ENCODE measurements around the gene TSSK3.
"Not testable (repeated sequence)": the region's sequence is repeated elsewhere in the genome, so short reads cannot be mapped to it uniquely, and the experiment has no call there.

Gene TSSK3

DNA sequence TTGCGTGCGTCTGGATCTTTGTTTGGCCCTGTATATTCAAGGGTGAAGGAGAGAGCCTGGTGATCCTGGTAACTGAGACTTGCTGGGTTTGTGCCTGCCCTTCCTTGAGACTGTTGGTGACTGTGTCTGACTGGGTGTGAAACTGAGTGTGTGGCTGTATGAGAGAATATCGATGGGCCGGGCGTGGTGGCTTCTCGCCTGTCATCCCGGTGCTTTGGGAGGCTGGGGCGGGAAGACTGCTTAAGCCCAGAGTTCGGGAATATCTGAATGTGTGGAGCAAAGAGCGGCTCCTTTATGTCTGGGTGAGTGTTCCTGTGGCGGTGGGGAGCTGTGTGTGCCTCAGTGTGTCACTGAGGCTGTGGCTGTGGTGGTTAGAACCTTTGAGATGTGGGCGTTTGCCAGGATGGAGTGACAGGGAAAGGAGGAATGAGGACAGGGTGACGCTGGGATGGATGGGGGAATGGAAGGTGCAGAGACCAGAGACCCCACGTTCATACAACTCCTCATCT, 23.6 kb upstream of the TSSK3 start:
- DNase-seq (ENCODE audit: low read depth in 2 of 2): no peak

DNA sequence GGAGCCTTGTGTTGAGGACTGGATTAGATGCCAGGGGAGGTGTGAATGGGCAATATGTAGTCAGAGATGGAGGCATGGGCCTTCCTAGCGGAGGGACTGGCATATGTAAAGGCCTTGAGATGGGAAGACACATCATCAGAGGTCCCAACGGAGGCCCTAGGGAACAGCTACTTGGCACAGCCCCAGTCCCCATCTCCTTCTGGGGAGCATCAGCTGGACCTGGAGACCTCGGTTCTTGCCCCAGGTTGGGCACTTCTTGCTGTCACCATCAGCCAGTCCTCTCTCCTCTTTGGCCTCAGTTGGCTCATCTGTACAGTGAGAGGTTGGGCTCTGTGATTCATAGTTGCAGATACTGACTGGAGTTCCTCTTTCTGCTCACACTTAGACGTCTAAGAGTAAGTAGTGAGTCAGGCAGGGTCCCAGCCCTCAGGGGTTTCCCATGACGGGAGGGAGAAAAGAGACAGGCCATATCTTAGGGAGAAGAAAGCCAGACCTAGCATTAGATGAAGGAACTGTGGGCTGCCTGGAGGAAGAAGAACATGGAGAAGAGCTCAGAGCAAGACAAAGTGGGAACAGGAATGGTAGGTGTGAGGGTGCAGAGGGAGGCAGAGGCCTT, 22.9 kb upstream of the TSSK3 start:
- no peak for DNase-seq (ENCODE audit: low read depth in 2 of 2)

DNA sequence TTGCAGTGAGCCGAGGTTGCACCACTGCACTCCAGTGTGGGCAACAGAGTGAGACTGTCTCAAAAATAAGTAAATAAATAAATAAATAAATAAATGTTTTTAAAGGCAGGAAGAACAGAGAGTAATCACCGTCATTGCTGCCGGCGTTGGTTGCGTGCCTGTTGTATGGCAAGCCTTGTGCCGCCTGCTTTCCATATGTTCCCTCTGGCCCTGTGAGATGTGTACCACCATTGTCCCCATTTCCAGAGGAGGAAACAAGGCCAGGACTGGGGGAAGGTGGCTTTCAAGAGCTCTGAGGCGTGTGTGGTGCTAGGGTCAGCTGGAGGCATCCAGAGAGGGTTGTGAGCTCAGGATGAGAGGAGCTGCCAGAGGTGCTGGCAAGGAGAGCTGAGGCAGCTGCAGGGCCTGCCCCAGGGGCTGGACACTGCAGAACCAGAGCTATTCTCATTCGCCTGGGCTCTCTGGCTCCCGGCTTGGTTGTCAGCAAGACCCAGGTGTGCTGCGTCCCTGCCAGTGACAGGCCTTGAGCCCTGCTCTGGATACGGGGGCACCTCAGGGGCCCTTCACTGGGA, 21.1 kb upstream of the TSSK3 start:
- no peak for DNase-seq (ENCODE audit: low read depth in 2 of 2)

GRCh38 chr1:32341971-32342370, 20.4 kb upstream of the TSSK3 start:
- DNase-seq (ENCODE audit: low read depth in 2 of 2): no peak

- DNase-seq (ENCODE audit: low read depth in 2 of 2): no peak
These were observed 19.6 kb upstream of the TSSK3 start for GRCh38 chr1:32342704-32343103.

GRCh38 chr1:32345289-32345827, 17.0 kb upstream of the TSSK3 start:
- no peak for DNase-seq (ENCODE audit: low read depth in 2 of 2)

- no peak for DNase-seq (ENCODE audit: low read depth in 2 of 2)
These were observed 15.7 kb upstream of the TSSK3 start for GRCh38 chr1:32346532-32347157.

DNA sequence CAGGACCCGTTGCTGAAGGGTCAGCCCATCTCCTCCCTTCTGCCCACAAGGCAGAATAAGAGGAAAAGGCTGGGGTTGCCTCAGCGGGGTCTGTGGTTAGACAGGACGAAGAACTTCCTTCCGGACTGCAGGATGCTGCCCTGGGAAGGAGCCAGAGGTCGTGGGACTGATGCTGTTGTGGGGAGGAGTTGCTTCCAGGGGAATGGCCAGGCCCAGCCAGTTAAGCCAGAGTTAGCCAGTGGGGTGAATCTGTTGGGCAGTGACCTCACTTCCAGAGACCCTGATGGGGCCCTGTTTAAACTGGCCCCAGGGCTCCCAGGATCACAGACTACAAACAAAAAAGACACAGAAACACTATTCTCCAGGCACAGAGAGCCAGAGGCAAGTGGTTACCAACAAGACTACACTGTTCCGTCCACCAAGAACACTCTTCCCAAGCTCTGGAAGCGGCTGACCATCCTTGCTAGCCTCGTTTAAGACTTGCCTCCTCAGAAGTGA, 13.1 kb upstream of the TSSK3 start:
- DNase-seq (ENCODE audit: low read depth in 2 of 2): no peak

DNA sequence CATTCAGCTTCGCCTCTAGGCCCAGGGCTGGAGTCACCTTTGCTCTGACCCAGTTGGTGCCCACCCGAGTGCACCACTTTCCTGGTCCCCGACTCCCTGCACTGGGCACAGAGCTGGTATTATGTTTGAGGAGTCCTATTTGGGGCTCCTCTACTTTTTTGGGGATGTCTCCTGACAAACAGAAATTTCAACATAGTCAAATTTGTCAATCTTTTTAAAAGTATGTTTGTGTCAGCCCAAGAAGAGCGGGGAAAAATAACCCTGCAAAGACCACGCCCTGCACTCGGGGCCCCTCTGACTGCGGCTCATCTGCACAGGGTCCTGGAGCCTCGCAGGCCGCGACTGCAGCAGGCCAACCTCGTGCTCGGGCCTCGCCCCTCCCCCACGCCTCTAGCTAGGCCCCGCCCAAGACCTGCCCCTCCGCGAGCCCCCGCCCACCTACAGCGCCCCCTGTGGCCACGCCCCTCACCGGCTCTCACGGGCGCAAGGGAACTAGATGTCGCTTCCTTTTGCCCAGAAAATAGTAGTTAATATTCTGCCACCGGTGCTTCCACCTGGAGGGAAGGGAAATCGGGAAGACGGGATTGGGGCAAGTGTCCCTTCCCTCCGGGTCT, 11.4 kb upstream of the TSSK3 start:
- DNase-seq (ENCODE audit: low read depth in 2 of 2): peak in 1 of 2 donors; percentile 55

- peak; percentile 75 to 81 for DNase-seq (ENCODE audit: low read depth in 2 of 2)
These were observed 10.7 kb upstream of the TSSK3 start for GRCh38 chr1:32351399-32352238.

- no peak for DNase-seq (ENCODE audit: low read depth in 2 of 2)
These were observed 10.0 kb upstream of the TSSK3 start for GRCh38 chr1:32352239-32352745.

DNA sequence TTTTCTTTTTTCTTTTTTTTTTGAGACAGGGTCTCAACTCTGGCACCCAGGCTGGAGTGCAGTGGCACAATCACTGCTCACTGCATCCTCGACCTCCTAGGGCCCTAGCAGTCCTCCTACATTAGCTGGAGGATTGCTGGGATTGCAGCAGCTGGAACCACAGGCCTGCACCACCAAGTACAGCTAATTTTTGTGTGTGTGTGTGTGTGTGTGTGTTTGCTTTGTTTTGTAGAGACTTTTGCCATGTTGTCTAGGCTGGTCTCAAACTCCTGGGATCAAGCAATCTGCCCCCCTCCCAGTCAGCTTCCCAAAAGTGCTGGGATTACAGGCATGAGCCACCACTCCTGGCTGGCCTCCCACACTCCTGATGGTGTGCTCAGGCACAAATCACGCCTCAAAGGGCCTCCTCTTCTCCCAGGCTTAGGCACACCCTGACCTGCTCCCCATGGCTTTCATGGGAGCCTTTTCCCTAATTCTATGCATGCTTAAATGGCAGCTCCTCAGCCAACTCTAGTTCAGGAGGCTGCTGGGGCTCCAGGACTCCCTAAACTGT, 9.4 kb upstream of the TSSK3 start:
- DNase-seq (ENCODE audit: low read depth in 2 of 2): no peak

- no peak for DNase-seq (ENCODE audit: low read depth in 2 of 2)
These were observed 8.9 kb upstream of the TSSK3 start for GRCh38 chr1:32353431-32353830.

DNA sequence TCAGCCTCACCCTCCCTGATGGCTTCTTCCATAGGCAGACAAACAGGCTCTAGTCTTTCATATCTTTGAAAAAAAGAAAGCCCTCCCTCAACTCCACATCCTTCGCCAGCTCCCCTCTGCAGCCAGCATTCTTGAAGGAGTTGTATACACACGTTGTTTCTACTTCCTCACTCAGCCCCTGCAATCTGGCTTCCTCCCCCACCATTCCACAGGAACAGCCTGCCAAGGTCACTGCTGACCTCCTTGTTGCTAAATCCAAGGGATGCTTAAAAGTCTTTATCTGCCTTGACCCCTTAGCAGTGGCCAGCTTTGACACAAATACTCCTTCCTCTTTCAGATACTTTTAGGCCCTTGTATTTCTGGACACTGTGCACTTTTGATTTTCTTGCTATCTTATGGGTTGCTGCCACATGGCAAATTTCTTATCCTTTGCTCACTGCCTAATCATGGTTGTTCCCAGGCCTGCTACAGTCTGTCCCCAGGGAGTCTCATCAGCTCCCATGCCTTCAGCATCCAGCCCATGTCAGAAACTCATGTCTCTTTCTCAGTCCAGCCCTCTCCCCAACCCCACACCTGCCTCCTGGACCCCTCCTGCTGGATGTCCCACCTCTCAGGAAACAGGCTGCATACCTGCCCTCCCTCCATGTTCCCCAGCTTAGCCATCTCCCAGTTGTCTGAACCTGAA, 8.3 kb upstream of the TSSK3 start:
- no peak for DNase-seq (ENCODE audit: low read depth in 2 of 2)

GRCh38 chr1:32355778-32356177, 6.6 kb upstream of the TSSK3 start:
- DNase-seq (ENCODE audit: low read depth in 2 of 2): not testable (repeated sequence)

DNA sequence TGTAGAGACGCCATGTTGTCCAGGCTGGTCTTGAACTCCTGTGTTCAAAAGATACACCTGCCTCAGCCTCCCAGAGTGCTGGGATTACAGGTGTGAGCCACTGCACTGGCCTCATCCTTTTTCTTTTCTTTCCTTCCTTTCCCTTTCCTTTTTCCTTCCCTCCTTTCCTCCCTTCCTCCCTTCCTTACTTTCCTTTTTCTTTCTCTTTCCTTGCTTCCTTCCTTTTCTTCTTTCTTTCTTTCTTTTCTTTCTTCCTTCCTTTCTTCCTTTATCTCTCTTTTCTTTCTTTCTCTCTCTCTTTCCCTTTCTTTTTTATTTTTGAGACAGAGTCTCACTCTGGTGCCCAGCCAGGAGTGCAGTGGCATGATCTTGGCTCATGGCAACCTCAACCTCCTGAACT, 5.9 kb upstream of the TSSK3 start:
- DNase-seq (ENCODE audit: low read depth in 2 of 2): no peak

GRCh38 chr1:32357614-32358013, 4.7 kb upstream of the TSSK3 start:
- DNase-seq (ENCODE audit: low read depth in 2 of 2): no peak

DNA sequence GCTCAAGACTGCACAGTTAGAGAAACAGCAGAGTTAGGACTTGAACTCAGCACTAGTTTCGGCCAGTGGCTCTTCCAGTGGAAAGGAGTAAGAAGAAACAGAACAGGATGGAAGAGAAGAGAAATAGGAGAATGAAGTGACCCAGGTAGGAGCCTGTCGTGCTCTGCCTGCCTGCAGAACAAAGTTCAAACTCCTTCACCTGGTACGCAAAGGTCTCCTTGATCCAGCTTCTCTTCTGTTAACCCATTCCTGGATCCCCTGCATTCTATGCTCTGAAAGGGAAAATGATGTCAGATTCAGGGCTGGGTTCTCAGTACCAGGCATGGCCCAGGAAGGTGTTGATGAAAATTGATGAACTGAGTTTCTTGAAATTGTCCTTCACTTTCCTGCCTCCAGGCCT, 3.9 kb upstream of the TSSK3 start:
- DNase-seq (ENCODE audit: low read depth in 2 of 2): no peak

DNA sequence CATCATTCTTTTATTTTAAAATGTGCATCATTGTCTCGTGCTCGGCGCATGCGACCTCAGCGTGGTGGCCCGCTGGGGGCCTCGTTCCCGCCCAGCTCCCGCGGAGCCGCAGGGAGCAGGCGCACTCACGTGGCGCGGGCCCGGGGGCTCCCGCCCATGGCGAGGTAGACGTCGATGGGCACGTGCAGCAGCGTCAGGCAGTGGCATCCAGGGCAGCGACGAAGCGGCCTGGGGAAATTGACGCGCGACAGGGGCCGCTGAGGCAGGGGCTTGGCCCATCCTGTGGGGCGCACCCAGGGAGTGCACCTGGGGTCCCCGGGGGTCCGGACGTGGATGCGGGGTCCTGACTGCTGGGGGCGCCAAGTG, 1.0 kb upstream of the TSSK3 start:
- DNase-seq (ENCODE audit: low read depth in 2 of 2): no peak

- DNase-seq (ENCODE audit: low read depth in 2 of 2): no peak
These were observed 465 bp upstream of the TSSK3 start for GRCh38 chr1:32361674-32362473.

Data from stimulated activated CD8-positive, alpha-beta memory T cell treated with anti-CD3 and anti-CD28 coated beads, Interleukin-15, amount 100 ng/mL, for 4 hours (primary cell).